ENCODE results near the gene MALT1. TPM values are rescaled to one million over a fixed set of nuclear protein-coding genes. Genes with fewer than 3 reads are reported as not detected.
A peak's percentile ranks its signal among the peaks of the same experiment; 100 is the strongest.

MALT1 gene
- total RNA-seq, 2 experiments from 2014 or later, result 57.8 to 67.5 TPM

DNA sequence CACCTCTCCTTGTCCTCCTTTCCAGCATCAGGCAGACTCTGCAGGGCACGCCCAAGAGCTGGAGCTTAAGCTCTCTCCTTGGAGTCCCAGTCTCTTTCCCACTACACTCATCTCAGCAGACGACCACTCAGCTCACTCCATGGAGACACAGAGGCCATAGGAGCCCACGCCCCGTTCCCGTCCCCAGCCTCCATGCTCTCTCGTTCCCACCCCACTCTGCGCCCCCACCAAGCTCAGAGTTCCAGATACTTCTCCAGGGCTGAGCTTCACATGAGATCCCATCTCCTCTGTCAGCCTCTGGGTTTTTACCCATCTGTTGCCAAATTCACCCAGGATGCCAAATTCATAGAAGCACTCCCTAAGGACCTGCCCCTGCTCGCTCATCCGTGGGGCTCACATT, 87.3 kb downstream of the MALT1 start:
- intact Hi-C loops (cut with micrococcal nuclease), result no loop called here
- DNase-seq, result no peak
- Mint-ChIP-seq H3K9me3 (no peaks in the 10 kb centered on the region), H3K27me3 (peaks cover 7% of the 10 kb centered on the region), H3K4me1 (ENCODE audit: low read depth) (peaks cover 48% of the 10 kb centered on the region), H3K4me3 (no peak overlapping the region), H3K27ac (no peak overlapping the region), H3K36me3 (ENCODE audit: low read depth) (peaks cover 2% of the 10 kb centered on the region)
- ATAC-seq, result no peak
- TF ChIP-seq, protein P1, sequence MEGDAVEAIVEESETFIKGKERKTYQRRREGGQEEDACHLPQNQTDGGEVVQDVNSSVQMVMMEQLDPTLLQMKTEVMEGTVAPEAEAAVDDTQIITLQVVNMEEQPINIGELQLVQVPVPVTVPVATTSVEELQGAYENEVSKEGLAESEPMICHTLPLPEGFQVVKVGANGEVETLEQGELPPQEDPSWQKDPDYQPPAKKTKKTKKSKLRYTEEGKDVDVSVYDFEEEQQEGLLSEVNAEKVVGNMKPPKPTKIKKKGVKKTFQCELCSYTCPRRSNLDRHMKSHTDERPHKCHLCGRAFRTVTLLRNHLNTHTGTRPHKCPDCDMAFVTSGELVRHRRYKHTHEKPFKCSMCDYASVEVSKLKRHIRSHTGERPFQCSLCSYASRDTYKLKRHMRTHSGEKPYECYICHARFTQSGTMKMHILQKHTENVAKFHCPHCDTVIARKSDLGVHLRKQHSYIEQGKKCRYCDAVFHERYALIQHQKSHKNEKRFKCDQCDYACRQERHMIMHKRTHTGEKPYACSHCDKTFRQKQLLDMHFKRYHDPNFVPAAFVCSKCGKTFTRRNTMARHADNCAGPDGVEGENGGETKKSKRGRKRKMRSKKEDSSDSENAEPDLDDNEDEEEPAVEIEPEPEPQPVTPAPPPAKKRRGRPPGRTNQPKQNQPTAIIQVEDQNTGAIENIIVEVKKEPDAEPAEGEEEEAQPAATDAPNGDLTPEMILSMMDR (IDR thresholded peaks at IDR 0.05), result no peak
- ChIA-PET CTCF (no interaction called here), POLR2A (interaction anchor here (0.9 kb wide), 1 partner anchor 13 kb away, joined by 4 read pairs; no protein-coding TSS in a partner anchor)

DNA sequence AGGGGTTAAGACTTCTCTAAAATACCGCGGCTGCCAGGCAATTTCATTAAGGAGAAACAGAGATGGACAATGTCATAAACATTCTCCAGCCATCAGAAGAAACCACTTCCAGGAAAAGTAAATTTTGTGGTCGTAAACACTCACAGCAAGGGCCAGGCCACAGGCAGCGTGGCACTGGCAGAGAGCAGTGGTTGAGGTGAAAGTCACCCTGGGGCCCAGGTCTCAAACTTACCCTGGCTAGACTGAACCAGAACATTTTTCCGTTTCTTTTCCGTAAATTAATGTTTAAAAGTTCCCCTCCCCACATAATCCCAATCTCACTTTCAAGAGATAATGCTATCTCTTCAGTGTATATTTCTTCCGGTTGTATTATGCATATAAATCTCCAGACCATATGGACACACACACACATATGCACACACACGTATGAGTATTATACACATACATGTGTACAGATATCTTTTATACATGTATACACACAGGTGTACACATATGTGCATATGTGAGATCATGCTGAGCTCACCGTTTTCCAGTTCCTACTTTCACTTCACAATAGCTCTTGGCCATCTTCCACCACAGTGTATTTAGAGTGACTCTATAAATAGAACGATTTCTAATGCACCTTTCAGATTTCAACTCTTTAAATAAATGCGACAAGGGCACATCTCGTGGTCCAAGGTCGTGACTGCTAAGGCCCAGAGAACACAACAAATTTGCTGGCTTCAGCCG, 90.1 kb downstream of the MALT1 start:
- POLR2A ChIA-PET, result no interaction called here
- no peak overlapping the region for H3K4me3 Mint-ChIP-seq
- peak overlapping the region; percentile 26 for H3K27ac Mint-ChIP-seq
- peaks cover 25% of the 10 kb centered on the region for H3K4me1 Mint-ChIP-seq (ENCODE audit: low read depth)
- no peaks in the 10 kb centered on the region for H3K36me3 Mint-ChIP-seq (ENCODE audit: low read depth)
- ATAC-seq, result no peak
- CTCF ChIA-PET, result interaction anchor here (1.0 to 2.0 kb wide), 3 partner anchors 217 to 309 kb away, joined by 3 to 6 read pairs (median 4); no protein-coding TSS in a partner anchor
- TF ChIP-seq, protein P1 (IDR thresholded peaks at IDR 0.05), result no peak
- intact Hi-C loops (cut with micrococcal nuclease), result loop anchor here (10.0 kb wide), 1 partner anchor 87 kb away; the partner anchor contains the start of gene MALT1
- no peaks in the 10 kb centered on the region for H3K9me3 Mint-ChIP-seq
- H3K27me3 Mint-ChIP-seq, result peaks cover 18% of the 10 kb centered on the region
- peak; percentile 45 for DNase-seq

DNA sequence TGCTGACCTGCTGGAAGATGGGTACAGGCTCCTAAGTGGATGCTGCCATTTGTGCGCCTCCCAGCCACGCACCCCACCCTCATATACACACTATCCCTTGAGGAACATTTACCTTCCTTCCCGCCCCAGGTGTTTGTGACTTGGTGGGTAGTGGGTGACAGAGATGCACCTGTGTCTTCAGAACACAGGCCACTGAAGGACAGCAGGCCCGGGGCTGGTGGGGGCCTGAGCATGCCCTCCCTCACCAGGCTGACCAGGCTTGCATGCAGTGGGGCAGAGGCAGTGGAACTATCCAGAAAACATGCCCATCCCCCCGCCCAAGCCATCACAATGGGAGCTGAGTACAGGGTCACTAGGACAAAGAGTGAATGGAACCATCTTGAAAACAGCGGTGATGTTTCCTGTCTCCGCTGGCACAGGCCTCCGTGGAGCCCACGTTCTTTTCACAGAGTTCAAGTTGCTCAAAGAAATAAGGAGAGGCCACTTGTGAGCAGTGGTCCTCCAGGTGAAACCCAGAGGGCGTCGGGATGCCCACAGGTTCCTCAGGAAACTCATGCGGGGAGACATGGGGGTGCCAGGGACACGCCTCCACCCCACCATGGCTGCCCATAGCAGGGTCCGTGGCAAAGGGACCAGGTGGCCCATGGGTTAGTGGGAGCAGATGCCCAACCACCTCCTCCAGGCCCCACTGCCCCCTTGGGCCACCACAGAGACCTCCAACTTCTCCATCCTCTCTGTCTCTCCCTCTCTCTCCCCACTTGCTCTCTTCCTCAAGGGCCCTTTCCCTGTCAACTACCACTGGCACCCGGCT, 90.9 kb downstream of the MALT1 start:
- TF ChIP-seq, protein P1 (IDR thresholded peaks at IDR 0.05), result no peak
- intact Hi-C loops (cut with micrococcal nuclease), result loop anchor here (10.0 kb wide), 1 partner anchor 87 kb away; the partner anchor contains the start of gene MALT1
- Mint-ChIP-seq H3K9me3 (no peaks in the 10 kb centered on the region), H3K36me3 (ENCODE audit: low read depth) (no peaks in the 10 kb centered on the region), H3K4me1 (ENCODE audit: low read depth) (peaks cover 21% of the 10 kb centered on the region), H3K4me3 (no peak overlapping the region), H3K27ac (no peak overlapping the region), H3K27me3 (peaks cover 26% of the 10 kb centered on the region)
- no peak for DNase-seq
- CTCF ChIA-PET, result interaction anchor here (0.6 to 9.2 kb wide), 9 partner anchors 10 to 308 kb away, joined by 3 to 405 read pairs (median 22); no protein-coding TSS in a partner anchor
- no peak for ATAC-seq
- POLR2A ChIA-PET, result no interaction called here

DNA sequence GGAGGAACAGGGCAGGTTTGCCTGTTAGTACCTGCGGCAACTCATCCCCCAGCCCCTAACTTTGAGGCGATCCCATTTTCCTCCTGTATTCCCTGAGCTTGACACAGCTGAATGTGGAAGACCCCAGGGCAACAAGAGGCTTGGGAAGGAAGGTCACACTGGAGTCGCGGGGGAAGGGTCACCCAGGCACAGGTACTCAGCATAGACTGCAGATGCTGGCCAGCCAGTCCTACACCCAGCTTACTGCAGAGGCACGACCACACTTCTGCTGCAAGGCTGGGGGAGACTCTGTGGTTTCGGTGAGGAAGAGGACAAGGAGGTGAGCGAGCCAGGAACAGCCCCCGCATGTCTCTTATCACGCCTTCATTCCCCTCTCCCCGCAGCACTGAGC, 91.5 kb downstream of the MALT1 start:
- intact Hi-C loops (cut with micrococcal nuclease), result loop anchor here (10.0 kb wide), 1 partner anchor 88 kb away; the partner anchor contains the start of gene MALT1
- ATAC-seq (peak; percentile 19), DNase-seq (no peak)
- ChIA-PET POLR2A (interaction anchor here (2.4 kb wide), 1 partner anchor 235 kb away, joined by 5 read pairs; no protein-coding TSS in a partner anchor), CTCF (interaction anchor here (0.6 to 9.2 kb wide), 14 partner anchors 10 to 308 kb away, joined by 3 to 405 read pairs (median 9); no protein-coding TSS in a partner anchor)
- Mint-ChIP-seq H3K36me3 (ENCODE audit: low read depth) (no peaks in the 10 kb centered on the region), H3K27ac (no peak overlapping the region), H3K27me3 (peaks cover 27% of the 10 kb centered on the region), H3K4me3 (no peak overlapping the region), H3K9me3 (no peaks in the 10 kb centered on the region), H3K4me1 (ENCODE audit: low read depth) (peaks cover 21% of the 10 kb centered on the region)
- TF ChIP-seq, protein P1 (IDR thresholded peaks at IDR 0.05), result no peak

Data from activated CD8-positive, alpha-beta T cell treated with anti-CD3 and anti-CD28 coated beads for 36 hours (primary cell).